Stimulated activated CD4-positive, alpha-beta T cell treated with anti-CD3 and anti-CD28 coated beads, Interleukin-2, amount 100 ng/mL, for 4 hours (primary cell): Measurements from ENCODE around the gene SH2D4B.

ENCODE experiments used
- DNase-seq: peaks from one replicate; pipeline ENCODE4 v3.0.0-alpha.2; 2020; ENCODE audit warnings: low read depth

SH2D4B gene

DNA sequence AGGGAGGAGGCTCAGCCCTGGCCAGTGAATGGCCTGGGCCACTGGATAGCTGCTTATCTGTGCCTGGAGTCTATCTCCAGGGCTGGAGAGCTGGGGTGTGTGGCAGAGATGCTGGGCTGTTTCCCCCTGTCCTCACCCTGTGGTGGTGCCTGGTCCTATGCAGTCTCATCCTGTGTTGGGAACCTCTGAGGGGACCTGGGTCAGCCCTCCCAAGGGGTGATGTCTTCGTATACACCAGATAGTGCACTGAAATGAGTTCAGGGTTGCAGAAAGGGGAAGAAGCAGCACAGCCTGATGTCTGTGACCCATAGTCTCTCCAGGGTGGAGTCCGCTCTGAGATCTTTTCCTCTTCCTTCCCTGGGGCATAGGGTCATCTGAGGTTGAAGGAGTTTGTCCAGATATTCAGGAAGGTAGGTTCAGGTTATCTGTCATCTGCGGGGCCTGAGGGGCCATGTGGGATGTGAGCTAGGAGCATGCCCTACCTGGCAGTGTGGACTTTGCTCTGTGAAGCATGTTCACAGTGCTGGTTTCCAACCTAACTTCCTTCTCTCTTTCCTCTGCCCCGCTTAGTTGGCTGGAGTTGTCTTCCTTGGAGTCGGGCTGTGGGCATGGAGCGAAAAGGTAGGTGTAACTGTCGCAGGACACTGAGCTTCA, 33.4 kb upstream of the SH2D4B start:
- DNase-seq = no peak

DNA sequence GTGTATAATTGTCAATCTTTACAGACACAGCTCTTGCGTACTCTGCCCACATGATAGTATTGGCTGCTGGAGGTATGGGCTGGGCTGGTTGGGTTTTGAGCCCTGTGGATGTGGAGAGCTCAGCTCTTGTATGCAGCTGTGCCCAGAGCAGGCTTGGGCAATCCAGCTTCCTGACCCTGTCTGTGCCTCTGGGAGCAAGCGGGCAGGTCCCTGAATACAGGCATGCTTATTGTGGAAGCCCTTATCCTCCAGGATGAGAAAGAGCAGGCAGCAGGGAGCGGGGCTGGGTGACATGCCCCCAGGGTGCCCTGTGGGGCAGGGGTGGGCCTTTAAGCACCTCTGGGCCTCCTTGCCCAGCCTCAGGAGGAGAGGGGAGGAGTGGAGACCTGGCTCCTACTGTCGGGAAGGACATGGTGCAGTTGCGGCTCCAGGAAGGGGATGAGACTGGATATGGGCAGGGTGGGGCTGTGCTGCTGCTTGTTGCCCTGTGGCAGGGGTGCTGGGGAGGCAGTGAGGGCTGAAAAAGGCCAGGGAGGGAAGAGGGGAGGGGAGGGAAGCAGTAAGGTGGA, 32.7 kb upstream of the SH2D4B start:
- no peak for DNase-seq

DNA sequence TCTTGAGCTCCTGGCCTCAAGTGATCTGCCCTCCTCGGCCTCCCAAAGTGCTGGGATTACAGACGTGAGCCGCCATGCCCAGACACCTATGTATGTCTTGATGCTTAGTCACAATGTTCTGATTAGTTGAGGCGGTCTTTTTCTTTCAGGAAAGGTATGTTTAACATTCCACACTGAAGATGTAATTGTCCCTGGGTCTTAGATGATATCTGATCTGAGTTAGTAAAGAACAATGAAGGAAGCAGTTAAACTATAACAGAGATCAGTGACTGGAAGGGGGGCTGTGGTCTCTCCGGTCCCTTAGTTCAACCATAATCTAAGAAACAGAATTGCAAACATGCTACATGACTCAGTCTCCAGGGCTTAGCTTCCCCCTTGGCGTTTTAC, 31.5 kb upstream of the SH2D4B start:
- no peak for DNase-seq

DNA sequence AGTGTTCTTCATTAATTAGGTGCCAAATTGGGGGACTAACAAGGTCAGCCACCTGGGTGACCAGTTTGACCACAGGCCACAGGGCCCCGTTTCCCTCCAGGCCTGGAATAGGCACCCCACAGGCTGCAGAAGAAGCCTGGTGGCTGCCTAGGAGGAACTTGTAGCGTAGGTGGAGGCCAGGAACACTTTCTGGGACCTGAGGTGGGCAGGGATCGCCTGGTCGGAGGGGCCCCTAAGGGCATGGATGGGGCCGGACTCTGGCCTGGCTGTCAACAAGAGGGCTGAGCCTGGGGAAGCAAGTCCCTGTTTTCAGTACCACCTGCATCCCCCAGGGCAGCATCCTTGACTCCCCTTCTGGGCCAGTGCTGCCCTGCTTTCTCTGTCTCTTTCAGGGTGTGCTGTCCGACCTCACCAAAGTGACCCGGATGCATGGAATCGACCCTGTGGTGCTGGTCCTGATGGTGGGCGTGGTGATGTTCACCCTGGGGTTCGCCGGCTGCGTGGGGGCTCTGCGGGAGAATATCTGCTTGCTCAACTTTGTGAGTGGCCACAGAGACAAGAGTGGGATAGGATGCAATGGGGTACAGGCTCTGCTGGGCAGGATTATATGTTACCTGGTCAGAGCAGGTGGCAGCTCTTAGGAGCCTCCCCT, 30.7 kb upstream of the SH2D4B start:
- DNase-seq = no peak

DNA sequence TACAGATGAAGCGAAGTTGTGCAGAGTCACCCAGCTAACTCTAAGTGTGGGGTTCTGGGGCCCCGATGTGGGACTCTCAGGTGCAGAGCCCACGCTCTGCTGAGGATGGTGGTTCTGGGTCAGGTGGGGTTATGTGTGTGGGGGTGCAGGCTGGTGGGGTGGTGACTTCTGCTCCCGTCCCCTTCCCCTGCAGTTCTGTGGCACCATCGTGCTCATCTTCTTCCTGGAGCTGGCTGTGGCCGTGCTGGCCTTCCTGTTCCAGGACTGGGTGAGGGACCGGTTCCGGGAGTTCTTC, 28.6 kb upstream of the SH2D4B start:
- no peak for DNase-seq

DNA sequence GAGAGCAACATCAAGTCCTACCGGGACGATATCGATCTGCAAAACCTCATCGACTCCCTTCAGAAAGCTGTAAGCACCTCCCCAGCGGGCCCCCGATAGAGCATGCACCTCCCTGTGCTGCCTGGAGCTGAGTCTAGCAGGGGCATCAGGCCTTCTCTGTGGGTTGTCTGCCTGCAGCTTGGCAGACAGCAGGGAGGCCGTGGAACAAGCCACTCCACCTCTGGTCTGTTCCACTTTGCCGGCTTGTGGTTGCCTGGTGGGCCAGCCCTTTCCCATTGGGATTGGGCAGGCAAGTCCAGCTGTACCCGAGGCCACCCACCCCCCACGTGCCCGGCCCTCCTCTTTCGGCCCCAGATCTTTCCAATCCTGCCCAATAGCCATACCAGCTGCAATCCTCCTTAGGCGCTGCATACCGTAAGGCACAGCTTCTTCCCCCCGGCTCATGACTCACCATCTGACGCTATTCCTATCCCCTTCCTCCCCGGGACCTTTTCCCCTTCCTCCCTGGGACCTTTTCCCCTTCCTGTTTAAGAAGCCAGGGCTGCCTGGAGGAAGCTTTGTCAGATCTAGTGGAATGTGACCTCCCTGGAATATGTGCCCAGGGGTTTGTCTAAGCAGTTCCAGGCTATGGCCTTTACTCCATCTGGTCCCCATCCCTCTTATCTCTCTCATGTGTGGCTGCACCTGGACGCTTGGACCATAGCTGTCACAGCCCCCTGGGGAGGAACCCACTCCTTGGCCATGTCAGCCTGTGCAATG, 28.1 kb upstream of the SH2D4B start:
- DNase-seq = no peak

DNA sequence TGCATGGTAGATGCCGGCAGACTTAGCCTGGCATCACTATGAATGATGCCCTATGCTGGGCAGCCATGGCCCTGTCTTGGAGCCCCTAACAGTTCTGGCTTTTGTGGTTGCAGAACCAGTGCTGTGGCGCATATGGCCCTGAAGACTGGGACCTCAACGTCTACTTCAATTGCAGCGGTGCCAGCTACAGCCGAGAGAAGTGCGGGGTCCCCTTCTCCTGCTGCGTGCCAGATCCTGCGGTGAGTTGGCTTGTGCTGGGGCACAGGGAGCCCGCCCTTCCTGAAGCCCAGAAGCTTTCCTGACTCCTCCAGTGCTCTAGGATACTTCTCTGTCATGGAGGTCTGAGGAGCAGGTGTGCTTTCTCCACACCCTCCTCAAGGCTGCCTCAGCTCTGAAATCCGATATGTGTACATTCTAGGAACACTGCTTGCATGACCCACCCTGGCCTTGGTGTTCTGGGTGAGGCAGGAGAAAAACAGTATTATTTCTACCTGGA, 25.6 kb upstream of the SH2D4B start:
- no peak for DNase-seq

DNA sequence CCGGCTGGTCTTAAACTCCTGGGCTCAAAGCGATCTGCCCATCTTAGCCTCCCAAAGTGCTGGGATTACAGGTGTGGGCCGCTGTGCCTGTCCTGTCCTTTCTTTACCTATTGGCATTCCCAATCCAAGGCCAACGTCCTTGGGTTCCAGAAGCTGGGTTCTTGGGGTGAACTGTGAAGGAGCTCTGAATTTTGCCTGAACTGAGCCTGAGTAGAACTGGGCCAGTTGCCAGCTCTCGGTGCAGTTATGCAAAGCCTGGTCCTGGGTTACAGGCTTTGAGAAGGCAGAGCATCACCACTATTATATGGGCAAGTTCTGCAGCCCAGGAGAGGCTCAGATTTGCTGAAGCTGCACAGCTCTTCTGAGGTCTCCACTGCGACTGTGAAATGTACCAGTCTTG, 24.6 kb upstream of the SH2D4B start:
- no peak for DNase-seq

DNA sequence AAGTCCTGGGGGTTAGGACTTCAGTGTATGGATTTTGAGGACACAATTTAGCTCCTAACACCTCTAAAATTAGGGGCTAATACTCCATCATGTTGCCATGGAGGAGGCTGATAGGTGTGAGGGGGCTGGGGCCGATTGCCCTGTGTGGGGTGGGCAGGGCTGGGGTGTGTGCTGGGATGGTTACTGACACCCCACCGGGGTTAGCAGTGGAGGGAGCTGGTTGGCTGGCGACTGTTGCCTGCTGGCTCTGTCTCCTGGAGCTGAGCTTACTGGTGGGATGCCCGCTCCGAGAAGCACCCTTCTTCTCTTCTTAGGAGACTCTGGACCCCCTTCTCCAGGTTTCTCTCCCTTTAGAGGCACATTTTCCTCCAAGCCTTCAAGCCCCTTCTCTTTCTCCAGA, 22.2 kb upstream of the SH2D4B start:
- no peak for DNase-seq

DNA sequence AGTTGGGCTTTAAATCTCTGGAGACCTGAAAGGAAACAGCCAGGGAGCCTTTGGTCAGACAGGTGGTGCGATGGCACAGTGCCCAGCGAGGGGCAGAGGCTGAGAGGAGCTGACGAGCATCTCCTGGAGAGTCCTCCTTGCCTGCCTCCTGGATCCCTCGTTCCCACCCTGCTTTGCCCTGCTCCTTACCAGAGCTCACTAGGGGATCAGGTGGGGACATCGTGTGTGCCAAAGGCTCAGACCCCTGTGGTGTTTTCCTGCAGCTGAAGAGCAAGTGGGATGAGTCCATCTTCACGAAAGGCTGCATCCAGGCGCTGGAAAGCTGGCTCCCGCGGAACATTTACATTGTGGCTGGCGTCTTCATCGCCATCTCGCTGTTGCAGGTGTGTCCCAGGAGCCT, 21.8 kb upstream of the SH2D4B start:
- DNase-seq = no peak

DNA sequence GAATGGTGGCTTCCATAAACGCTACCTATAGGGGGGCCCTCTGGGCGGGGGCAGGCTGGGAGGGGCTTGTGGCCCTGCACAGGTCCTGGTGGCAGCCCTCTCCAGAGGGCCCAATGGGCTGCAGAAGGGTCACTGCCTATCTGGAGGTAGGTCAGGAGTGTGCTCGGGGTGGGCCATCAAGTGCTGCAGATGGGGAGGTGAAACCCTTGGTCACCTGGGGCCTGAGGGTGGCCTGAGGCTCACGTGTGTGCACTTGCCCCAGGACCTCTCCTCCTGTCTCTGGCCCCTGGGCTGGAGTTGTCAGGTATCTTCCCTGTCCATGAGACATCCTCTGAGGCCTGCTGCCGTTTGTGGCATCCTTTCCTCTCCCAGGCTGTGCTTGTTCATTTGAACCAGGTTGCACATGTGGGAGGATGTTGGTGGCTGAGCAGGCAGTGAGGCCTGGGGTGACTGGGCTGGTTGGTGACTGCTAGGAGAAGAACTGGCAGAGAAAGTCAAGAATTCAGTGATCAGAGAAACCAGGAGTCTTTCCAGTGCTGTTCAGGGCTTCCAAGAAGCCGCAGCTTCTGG, 21.1 kb upstream of the SH2D4B start:
- DNase-seq = no peak

DNA sequence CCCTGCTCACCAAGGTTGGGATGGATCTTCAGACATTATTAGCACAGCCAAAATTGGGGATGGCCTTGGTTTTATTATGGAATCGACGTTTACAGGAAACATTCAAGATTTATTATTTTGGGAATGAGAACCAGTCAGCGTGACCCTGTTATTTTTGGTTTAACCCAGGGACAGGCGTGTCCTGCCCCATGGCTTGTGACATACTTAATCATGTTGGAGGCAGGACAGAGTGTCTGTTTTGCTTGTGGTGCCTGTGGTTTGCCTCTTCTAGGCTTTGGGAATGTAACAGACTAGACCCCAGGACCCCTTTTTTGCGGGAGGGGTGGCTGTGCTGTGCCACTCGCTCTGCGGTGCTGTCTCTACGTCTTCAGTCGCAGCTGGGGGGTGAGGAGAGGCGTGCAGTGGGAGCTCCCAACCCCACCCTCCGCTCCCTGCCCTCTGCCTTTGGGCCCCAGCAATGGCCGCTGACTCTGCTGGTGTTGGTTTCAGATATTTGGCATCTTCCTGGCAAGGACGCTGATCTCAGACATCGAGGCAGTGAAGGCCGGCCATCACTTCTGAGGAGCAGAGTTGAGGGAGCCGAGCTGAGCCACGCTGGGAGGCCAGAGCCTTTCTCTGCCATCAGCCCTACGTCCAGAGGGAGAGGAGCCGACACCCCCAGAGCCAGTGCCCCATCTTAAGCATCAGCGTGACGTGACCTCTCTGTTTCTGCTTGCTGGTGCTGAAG, 20.1 kb upstream of the SH2D4B start:
- no peak for DNase-seq

DNA sequence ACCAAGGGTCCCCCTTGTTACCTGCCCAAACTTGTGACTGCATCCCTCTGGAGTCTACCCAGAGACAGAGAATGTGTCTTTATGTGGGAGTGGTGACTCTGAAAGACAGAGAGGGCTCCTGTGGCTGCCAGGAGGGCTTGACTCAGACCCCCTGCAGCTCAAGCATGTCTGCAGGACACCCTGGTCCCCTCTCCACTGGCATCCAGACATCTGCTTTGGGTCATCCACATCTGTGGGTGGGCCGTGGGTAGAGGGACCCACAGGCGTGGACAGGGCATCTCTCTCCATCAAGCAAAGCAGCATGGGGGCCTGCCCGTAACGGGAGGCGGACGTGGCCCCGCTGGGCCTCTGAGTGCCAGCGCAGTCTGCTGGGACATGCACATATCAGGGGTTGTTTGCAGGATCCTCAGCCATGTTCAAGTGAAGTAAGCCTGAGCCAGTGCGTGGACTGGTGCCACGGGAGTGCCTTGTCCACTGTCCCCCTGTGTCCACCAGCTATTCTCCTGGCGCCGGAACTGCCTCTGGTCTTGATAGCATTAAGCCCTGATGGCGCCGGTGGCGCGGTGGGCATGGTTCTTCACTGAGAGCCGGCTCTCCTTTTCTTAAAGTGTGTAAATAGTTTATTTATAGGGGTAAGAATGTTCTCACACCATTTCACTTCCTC, 19.4 kb upstream of the SH2D4B start:
- DNase-seq = no peak

DNA sequence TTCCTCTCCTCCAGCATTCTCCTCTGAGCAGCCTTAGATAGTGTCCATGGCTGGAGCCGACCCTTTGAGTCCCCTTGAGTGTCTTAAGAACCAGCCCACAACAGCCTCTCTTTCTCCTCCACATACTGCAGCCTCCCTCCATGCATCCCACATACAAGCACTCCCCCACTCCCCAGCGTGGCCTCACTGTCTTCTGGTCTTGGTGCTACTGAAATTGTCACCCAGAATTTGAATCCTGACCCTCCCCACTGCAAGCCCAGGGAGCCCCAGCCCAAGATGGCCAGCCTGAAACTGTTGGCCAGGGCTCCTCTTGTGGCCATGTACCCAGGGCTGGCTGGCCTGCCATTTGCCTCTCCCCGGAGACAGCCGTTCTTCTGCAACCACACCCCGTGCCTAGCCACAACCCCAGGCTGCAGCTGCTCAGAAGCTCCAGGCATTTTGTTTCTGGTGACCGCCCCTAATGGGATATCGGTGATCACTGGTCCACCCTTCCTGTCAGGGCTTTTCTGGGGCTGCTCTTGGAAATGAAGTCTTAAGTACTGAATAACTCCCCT, 18.8 kb upstream of the SH2D4B start:
- DNase-seq = no peak

DNA sequence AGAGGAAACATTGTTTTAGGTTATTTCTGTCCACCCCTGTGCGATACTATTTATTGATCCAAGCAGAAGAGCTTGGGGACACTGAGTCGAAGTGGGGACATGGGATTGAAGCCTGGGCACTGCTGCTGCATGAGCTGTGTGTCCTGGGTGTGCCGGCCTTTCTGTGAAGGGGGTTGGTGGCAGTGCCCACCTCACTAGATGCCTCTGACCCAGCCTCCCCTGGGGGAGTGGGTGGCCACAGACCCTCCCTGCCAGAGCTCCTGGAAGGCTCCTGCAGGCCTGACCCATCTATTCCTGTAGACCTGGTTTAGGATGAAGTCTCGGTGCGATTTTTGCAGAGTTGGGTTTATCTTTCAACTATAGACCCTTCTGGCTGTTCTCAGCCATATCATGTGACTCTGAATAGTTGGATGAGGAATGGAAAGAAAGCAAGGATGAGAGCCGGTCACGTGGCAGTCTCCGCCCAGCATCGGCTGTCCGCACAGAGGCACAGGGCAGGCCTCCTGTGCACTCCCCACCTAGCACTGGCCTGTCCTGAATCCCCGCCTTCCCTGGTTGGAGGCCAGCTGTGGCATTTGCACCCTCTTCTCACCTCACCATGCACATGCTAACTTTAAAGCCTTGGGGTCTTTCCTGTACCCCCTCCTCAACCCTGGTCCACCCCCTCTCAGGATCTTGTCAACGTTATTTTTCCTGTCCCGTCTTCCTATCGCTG, 17.6 kb upstream of the SH2D4B start:
- no peak for DNase-seq

DNA sequence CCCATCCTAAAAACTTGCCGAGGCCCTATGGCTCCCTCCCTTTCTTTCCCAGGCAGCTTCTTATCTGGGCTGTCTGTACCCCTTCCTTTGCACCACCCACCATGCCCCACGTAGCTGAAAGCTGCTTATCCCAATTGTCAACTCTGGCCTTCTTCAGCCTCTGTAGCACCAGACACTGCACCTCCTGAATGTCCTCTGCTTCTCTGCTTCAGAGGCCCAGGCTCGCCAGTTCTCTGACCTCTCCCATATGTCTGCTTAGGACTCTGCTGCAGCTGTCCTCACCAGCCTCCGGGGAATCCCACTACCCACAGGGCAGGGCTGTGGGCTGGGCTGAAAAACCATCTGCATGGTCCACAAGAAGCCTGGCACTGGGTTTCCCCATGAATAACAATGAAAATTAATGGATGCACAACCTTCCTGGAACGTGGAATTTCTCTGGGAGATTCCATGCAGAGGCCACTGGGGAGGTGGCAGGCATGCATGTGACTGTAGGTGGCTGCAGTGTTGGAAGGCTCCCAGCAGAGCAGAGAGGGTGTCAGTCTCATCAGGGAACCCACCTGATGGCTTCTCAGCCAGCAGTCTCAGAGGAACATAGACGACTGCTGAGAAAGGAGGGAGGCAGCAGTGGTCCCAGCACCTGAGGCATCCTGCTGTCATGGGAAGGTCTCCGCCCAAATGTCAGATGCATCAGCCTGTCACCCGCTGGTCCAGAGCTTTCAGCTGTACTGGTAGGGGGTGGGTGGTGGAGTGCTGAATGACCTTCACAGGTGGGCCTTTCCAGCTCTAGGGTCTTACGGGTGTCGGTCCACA, 16.8 kb upstream of the SH2D4B start:
- no peak for DNase-seq

DNA sequence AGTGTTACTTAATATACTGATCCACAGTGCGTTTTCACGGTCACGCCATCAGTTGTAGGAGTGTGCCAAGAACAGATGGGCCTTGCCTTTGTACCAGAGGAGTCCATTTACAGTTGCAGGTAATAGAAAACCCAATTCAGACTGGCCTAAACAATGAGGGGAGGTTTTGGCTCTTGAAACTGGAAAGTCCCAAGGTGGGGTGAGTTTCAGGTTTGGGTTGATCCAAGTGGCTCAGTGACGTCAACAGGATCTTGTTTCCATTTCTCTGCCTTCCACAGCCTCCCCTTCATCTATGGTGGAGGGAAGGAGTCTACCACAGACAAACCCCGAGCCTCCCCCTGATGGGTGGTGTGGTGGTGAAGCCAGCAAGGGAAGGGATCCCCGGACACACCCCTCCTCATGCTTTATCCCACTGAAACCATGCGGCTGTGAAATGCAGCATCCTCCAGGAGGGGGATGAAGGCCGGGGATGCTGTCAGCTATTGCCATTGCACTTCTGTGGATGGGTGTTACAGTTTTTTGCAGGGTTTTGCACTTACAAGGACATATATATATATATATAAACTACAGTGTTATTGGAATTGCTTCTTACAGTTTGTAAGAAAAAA, 14.8 kb upstream of the SH2D4B start:
- DNase-seq = no peak

DNA sequence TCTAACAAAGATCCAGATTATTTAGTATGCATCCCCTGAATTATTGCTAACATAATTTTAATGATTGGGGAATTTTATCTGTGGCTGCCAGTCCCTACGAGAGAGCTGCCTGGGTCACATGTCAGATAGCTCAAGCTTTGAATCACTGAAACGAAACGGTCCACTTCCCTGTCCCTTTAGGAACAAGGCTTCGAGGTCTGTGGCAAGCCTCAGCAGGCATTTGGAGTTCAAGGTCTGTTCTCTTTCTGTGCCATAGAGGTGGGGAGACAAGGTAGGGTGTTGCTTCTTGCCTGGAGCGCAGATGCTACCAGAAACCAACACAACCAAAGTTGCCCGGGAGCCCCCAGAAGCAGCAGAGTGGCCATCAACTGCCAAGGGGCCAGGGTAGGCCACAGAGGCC, 13.9 kb upstream of the SH2D4B start:
- no peak for DNase-seq

DNA sequence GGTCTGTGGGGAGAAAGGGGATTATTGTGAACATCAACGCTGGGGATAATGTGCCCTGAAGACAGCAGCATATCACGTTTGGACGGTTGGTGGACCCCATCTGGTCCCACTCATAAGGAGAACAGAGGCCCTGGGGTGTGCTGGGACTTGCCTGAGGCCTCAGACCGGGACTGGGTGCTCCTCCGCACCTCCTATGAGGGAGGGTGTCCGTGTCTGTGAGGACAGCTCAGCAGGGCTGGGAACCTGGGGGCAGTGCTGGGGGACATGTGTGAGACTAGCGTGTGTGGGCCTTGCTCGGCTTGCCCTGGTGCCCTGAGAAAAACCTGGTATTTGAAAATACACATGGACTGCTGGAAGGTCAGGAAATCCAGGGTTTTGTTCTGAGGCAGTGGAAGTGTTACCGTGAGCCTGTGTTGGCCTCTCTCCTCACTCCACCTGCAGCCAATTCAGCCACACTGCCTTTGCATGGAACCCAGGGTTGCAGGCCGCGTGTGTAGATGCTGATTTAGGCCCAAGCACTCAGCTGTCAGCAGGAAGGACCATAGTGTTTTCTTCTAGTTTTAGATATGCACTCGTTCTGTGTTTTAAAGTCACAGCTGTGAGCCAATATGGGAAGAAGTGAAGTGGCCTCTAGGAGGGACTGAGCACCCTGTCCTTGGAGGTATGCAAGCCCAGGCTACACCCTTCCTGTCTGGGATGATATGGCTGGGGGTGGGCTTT, 13.4 kb upstream of the SH2D4B start:
- DNase-seq = no peak
